Urinary bladder (tissue), 4 donors: Measurements from ENCODE around the gene PCDHA6. TPM values are rescaled to one million over a fixed set of nuclear protein-coding genes. Genes with fewer than 3 reads are reported as not detected.
"Not testable (repeated sequence)": the region's sequence is repeated elsewhere in the genome, so short reads cannot be mapped to it uniquely, and the experiment has no call there.

Source experiments
- DNase-seq: peaks from one replicate; pipeline ENCODE4 v3.0.0-alpha.2; 2015; ENCODE audit errors: extremely low spot score
- H3K27ac ChIP-seq: one replicate; pipeline ENCODE4 v1.5.1; 2013; ENCODE audit warnings: low read depth, mild to moderate bottlenecking, moderate library complexity
- H3K36me3 ChIP-seq: one replicate; pipeline ENCODE4 v1.6.1; 2013; ENCODE audit warnings: mild to moderate bottlenecking, moderate library complexity; ENCODE audit not compliant: insufficient read depth
- H3K4me1 ChIP-seq: one replicate; pipeline ENCODE4 v1.6.1; 2013; ENCODE audit warnings: mild to moderate bottlenecking, moderate library complexity; ENCODE audit not compliant: insufficient read depth
- H3K4me3 ChIP-seq: one replicate; pipeline ENCODE4 v1.5.1; 2013; ENCODE audit warnings: low read depth, low read length
- WGBS: extraction: QIAGEN DNeasy Blood & Tissue Kit; methylation state at CpG from one replicate; pipeline ENCODE4 v1.1.7; 2013; 5-methylcytosine and 5-hydroxymethylcytosine counted together
- polyA plus RNA-seq: library from polyadenylated mRNA; stranded (reverse); fragments of 200-250 nt; gene quantifications from one replicate; pipeline ENCODE4 v1.2.3, GENCODE V29; 2013
- total RNA-seq: library from RNA; depleted of rRNA; stranded (reverse); fragments of >200 nt; gene quantifications from one replicate; pipeline ENCODE4 v1.2.3, GENCODE V29; 2014
- donor health status: healthy with polysubstance abuse.
- donor health status: healthy.

The PCDHA6 gene, protein sequence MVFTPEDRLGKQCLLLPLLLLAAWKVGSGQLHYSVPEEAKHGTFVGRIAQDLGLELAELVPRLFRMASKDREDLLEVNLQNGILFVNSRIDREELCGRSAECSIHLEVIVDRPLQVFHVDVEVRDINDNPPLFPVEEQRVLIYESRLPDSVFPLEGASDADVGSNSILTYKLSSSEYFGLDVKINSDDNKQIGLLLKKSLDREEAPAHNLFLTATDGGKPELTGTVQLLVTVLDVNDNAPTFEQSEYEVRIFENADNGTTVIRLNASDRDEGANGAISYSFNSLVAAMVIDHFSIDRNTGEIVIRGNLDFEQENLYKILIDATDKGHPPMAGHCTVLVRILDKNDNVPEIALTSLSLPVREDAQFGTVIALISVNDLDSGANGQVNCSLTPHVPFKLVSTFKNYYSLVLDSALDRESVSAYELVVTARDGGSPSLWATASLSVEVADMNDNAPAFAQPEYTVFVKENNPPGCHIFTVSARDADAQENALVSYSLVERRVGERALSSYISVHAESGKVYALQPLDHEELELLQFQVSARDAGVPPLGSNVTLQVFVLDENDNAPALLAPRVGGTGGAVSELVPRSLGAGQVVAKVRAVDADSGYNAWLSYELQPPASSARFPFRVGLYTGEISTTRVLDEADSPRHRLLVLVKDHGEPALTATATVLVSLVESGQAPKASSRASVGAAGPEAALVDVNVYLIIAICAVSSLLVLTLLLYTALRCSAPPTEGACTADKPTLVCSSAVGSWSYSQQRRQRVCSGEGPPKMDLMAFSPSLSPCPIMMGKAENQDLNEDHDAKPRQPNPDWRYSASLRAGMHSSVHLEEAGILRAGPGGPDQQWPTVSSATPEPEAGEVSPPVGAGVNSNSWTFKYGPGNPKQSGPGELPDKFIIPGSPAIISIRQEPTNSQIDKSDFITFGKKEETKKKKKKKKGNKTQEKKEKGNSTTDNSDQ
- 0.95 TPM for total RNA-seq
- 0.22 TPM for polyA plus RNA-seq

DNA sequence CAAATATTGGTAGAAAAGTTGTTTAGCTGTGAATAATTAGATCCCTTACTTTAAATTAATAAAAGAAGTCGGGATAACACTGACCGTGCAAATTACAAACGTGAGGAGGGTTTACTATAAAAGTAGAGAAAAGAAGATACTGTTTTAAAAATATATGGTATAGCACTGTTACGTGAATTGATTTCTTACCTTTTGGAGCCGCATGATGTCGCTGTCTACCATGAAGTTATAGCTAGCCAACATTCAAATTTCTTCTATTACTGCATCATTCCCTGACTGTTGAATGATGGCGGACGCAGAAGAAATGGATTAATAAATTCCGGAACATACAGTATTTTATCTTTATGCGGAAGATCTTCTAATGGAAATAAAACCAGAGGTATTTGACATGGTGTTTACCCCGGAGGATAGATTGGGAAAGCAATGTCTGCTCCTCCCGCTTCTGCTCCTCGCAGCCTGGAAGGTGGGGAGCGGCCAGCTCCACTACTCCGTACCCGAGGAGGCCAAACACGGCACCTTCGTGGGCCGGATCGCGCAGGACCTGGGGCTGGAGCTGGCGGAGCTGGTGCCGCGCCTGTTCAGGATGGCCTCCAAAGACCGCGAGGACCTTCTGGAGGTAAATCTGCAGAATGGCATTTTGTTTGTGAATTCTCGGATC lies at the start of gene PCDHA6:
PCDHA6 (plus strand) TSS at position 257 of the 658 bp plus-strand sequence; CDS start at position 389, 132 bp downstream.
- H3K4me3 ChIP-seq = no peak within 1 kb of the TSS
- DNase-seq = no peak
- H3K4me1 ChIP-seq = no peaks in the 10 kb centered on the region
- no peak within 1 kb of the TSS for H3K27ac ChIP-seq
- 14% methylated on average over 27 of the region's 27 CpGs for WGBS
- H3K36me3 ChIP-seq = no peaks in the 10 kb centered on the region

GRCh38 chr5:140780512-140780911 lies 47.2 kb upstream of the PCDHA6 start:
- WGBS = 62% methylated on average over 1 of the region's 1 CpG
- Histone ChIP-seq H3K36me3 (no peaks in the 10 kb centered on the region), H3K27ac (no peak overlapping the region), H3K4me1 (no peaks in the 10 kb centered on the region), H3K4me3 (no peak overlapping the region)
- no peak for DNase-seq

GRCh38 chr5:140785905-140786686 lies 41.7 kb upstream of the PCDHA6 start, which contains the start of gene PCDHA1:
PCDHA1 (plus strand) TSS chr5:140786140.
- Histone ChIP-seq H3K27ac (no peak within 1 kb of the TSS), H3K4me3 (no peak within 1 kb of the TSS), H3K36me3 (no peaks in the 10 kb centered on the region), H3K4me1 (no peaks in the 10 kb centered on the region)
- 19% methylated on average over 29 of the region's 29 CpGs for WGBS
- DNase-seq = no peak

DNA sequence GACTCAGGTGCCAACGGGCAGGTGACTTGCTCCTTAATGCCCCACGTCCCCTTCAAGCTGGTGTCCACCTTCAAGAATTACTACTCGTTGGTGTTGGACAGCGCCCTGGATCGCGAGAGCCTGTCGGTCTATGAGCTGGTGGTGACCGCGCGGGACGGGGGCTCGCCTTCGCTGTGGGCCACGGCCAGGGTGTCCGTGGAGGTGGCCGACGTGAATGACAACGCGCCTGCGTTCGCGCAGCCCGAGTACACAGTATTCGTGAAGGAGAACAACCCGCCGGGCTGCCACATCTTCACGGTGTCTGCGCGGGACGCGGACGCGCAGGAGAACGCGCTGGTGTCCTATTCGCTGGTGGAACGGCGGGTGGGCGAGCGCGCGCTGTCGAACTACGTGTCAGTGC lies 40.3 kb upstream of the PCDHA6 start:
- 40% methylated on average over 44 of the region's 44 CpGs for WGBS
- not testable (repeated sequence) for H3K36me3 ChIP-seq, H3K27ac ChIP-seq, H3K4me3 ChIP-seq, H3K4me1 ChIP-seq, DNase-seq

DNA sequence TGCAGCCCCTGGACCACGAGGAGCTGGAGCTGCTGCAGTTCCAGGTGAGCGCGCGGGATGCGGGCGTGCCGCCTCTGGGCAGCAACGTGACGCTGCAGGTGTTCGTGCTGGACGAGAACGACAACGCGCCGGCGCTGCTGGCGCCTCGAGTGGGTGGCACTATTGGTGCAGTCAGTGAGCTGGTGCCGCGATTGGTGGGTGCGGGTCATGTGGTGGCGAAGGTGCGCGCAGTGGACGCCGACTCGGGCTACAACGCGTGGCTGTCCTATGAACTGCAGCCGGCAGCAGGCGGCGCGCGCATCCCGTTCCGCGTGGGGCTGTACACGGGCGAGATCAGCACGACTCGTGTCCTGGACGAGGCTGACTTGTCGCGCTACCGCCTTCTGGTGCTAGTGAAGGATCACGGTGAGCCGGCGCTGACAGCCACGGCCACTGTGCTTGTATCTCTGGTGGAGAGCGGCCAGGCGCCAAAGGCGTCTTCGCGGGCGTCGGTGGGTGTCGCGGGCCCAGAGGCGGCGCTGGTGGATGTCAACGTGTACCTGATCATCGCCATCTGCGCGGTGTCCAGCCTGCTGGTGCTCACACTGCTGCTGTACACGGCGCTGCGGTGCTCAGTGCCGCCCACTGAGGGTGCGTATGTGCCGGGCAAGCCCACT lies 39.8 kb upstream of the PCDHA6 start:
- not testable (repeated sequence) for DNase-seq
- WGBS = 37% methylated on average over 70 of the region's 70 CpGs

DNA sequence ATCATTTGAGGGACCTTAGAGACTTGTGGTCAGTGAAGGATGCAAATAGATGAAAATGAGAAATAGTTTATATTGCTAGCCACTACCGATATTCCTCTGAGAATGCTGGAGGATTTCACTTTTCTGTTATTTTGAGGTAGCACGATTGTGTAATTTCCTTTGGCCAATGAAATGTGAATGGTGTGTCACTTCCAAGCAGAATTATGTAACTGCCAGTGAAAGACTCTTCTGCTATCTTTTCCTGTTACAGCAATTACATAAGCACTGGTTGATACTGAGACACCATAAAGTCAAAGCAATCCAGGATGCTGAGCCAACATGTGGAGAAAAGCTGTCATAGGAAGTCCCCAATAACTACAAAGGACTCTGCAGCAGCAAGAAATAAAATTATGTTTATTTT lies 36.7 kb upstream of the PCDHA6 start:
- Histone ChIP-seq H3K4me3 (no peak overlapping the region), H3K27ac (no peak overlapping the region), H3K4me1 (no peaks in the 10 kb centered on the region), H3K36me3 (no peaks in the 10 kb centered on the region)
- no peak for DNase-seq
- WGBS = 43% methylated on average over 2 of the region's 2 CpGs

More for the DNA sequence above, 39.8 kb upstream of the PCDHA6 start:
- not testable (repeated sequence) for H3K27ac ChIP-seq, H3K36me3 ChIP-seq, H3K4me1 ChIP-seq, H3K4me3 ChIP-seq

- Histone ChIP-seq H3K4me3 (no peak within 1 kb of the TSS), H3K27ac (no peak within 1 kb of the TSS), H3K4me1 (no peaks in the 10 kb centered on the region), H3K36me3 (no peaks in the 10 kb centered on the region)
- no peak for DNase-seq
- WGBS = 21% methylated on average over 27 of the region's 27 CpGs
Observed at GRCh38 chr5:140794595-140795258, 33.0 kb upstream of the PCDHA6 start, which contains the start of gene PCDHA2. PCDHA2 (plus strand) TSS chr5:140794852.

DNA sequence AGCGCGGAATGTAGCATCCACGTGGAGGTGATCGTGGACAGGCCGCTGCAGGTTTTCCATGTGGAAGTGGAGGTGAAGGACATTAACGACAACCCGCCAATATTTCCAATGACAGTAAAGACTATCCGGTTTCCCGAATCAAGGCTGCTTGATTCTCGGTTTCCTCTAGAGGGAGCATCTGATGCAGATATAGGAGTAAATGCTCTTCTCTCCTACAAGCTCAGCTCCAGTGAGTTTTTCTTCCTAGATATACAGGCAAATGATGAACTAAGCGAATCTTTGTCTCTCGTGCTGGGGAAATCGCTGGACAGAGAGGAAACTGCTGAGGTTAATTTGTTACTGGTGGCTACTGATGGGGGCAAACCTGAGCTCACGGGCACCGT lies 32.5 kb upstream of the PCDHA6 start:
- no peak overlapping the region for H3K4me3 ChIP-seq
- 21% methylated on average over 15 of the region's 15 CpGs for whole genome bisulfite sequencing
- no peaks in the 10 kb centered on the region for H3K36me3 ChIP-seq
- no peaks in the 10 kb centered on the region for H3K4me1 ChIP-seq
- DNase-seq = no peak
- H3K27ac ChIP-seq = no peak overlapping the region

- H3K4me3 ChIP-seq, DNase-seq, H3K4me1 ChIP-seq, H3K36me3 ChIP-seq, H3K27ac ChIP-seq: not testable (repeated sequence)
- 54% methylated on average over 72 of the region's 72 CpGs for WGBS
Observed at GRCh38 chr5:140796072-140796717, 31.6 kb upstream of the PCDHA6 start.

- no peak for DNase-seq
- no peaks in the 10 kb centered on the region for H3K4me1 ChIP-seq
- 54% methylated on average over 39 of the region's 39 CpGs for WGBS
Observed at GRCh38 chr5:140796718-140797095, 31.1 kb upstream of the PCDHA6 start.

DNA sequence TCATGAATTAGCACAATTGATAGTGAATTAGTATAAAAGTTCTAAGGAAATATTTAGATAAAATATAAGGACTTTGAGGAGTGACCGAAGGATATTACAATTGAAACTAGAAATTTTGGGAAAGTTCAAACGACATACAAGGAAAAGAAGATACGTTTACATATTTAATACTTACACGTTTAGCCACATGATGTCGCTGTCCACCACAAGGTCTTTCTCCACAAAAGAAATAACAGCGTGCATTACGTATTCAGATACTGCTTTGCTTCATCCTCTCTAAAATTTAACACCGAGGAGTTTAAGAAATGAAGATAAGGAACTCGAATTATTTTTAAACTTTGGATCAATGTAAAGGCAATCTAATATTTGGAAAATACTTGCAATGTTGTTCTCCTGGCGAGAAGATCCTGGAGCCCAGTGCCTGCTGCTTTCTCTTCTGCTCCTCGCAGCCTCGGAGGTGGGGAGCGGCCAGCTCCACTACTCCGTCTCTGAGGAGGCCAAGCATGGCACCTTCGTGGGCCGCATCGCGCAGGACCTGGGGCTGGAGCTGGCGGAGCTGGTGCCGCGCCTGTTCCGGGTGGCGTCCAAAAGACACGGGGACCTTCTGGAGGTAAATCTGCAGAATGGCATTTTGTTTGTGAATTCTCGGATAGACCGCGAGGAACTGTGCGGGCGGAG lies 26.8 kb upstream of the PCDHA6 start, which contains the start of gene PCDHA3:
PCDHA3 (plus strand) TSS at position 242 of the 678 bp plus-strand sequence.
- no peak for DNase-seq
- WGBS = 14% methylated on average over 29 of the region's 29 CpGs
- no peak within 1 kb of the TSS for H3K4me3 ChIP-seq
- no peak within 1 kb of the TSS for H3K27ac ChIP-seq
- H3K4me1 ChIP-seq = no peaks in the 10 kb centered on the region
- no peaks in the 10 kb centered on the region for H3K36me3 ChIP-seq

More at GRCh38 chr5:140796718-140797095, 31.1 kb upstream of the PCDHA6 start:
- no peaks in the 10 kb centered on the region for H3K36me3 ChIP-seq
- H3K27ac ChIP-seq = no peak overlapping the region
- H3K4me3 ChIP-seq = no peak overlapping the region
